ENCODE measurements around the gene FAS.

DNA sequence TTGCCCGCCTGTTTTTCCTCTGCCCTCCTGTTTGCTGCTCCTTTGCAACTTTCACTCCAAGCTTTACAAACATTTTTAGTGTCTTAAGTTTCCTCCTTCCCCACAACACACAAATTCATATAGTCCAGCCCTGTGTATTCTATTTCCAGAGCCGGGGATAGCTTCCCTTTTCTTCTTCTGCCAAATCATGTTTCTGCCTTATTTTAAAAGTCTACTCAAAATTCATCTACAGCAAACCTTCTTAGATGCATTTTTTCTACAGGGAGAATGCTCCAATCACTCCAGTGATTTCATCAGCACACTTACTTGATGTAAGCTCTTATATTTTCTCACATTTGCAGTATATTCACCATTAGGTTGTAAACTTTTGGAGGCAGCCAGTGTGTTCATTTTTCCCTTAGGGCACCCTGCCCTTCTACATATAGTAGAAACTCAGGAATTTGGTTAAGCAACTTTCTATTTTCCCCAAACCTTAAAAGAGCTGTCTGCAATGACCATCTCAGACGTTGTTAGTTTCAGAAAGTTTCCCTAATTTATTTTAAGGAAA, 25.7 kb upstream of the FAS start:
- TF ChIP-seq EZH2 (IDR thresholded peaks at IDR 0.05; ENCODE audit: low read length) = no peak
- no peak for TF ChIP-seq CTCF (optimal IDR thresholded peaks at IDR 0.05 in 1 of 3, IDR thresholded peaks at IDR 0.05 in 1 of 3, conservative IDR thresholded peaks at IDR 0.05 in 1 of 3; ENCODE audit: extremely low read depth in 1 of 3, insufficient read depth in 2 of 3, low read length in 3 of 3)
